Measurements from ENCODE around the gene RIMBP2.

RIMBP2 gene

GRCh38 chr12:130347588-130347987, 368.5 kb downstream of the RIMBP2 start:
- TF ChIP-seq TAF1 (IDR thresholded peaks at IDR 0.05; ENCODE audit: borderline replicate concordance, insufficient read depth, low read length): no peak
- TF ChIP-seq POLR2AphosphoS5 (IDR thresholded peaks at IDR 0.05; ENCODE audit: low read depth, low read length): no peak
- no peak for TF ChIP-seq SIN3A (IDR thresholded peaks at IDR 0.05; ENCODE audit: borderline replicate concordance, insufficient read depth, low read length)
- TF ChIP-seq FOXP2 (optimal IDR thresholded peaks at IDR 0.05; ENCODE audit: borderline replicate concordance, extremely low read depth, extremely low read length, insufficient read depth): no peak
- TF ChIP-seq REST (IDR thresholded peaks at IDR 0.05; ENCODE audit: insufficient read depth in 1 of 2, low read depth in 2 of 2, low read length in 2 of 2): no peak

All from PFSK-1 (cell line).